ENCODE measurements around the gene PNMA6F.

GRCh38 chrX:153351981-153352380 lies 30.4 kb upstream of the PNMA6F start:
- TF ChIP-seq EP300 (IDR thresholded peaks at IDR 0.05): no peak
- TF ChIP-seq CTCF (IDR thresholded peaks at IDR 0.05): no peak
